Thymus (tissue), 11 donors: ENCODE data around the gene GSAP. TPM values are rescaled to one million over a fixed set of nuclear protein-coding genes. Genes with fewer than 3 reads are reported as not detected.

Experiments
- DNase-seq, 9 donors: peaks; one replicate each; pipeline ENCODE4 v3.0.0-alpha.2; 2013; ENCODE audit warnings: low spot score in 9 of 9, low read depth in 6 of 9, missing footprints in 1 of 9
- H3K27ac ChIP-seq, 2 donors: one replicate each; pipeline ENCODE4 v1.5.1; 2013; ENCODE audit warnings: control low read depth in 1 of 2, low read depth in 1 of 2, low read length in 1 of 2, mild to moderate bottlenecking in 1 of 2, moderate library complexity in 1 of 2
- H3K27me3 ChIP-seq, 2 donors: one replicate each; pipeline ENCODE4 v1.5.1; 2013; ENCODE audit warnings: low read length in 1 of 2; ENCODE audit not compliant: control insufficient read depth in 2 of 2, insufficient read depth in 1 of 2
- H3K36me3 ChIP-seq, 2 donors: one replicate each; pipeline ENCODE4 v1.5.1; 2013; ENCODE audit warnings: low read length in 1 of 2, mild to moderate bottlenecking in 1 of 2, moderate library complexity in 1 of 2; ENCODE audit not compliant: control insufficient read depth in 2 of 2, insufficient read depth in 2 of 2
- H3K4me1 ChIP-seq, 2 donors: one replicate each; pipeline ENCODE4 v1.5.1; 2013; ENCODE audit warnings: low read length in 2 of 2; ENCODE audit not compliant: control insufficient read depth in 2 of 2, insufficient read depth in 2 of 2
- H3K4me3 ChIP-seq, 2 donors: one replicate each; pipeline ENCODE4 v1.5.1; 2013; ENCODE audit warnings: low read length in 2 of 2, control low read depth in 1 of 2, mild to moderate bottlenecking in 1 of 2
- H3K9me3 ChIP-seq, 2 donors: one replicate each; pipeline ENCODE4 v1.5.1; 2013; ENCODE audit warnings: low read length in 1 of 2, mild to moderate bottlenecking in 1 of 2; ENCODE audit not compliant: control insufficient read depth in 2 of 2, insufficient read depth in 1 of 2
- WGBS: extraction: QIAGEN DNeasy Blood & Tissue Kit; methylation state at CpG from one replicate; pipeline ENCODE4 v1.1.7; 2013; 5-methylcytosine and 5-hydroxymethylcytosine counted together
- polyA plus RNA-seq: library from polyadenylated mRNA; stranded (reverse); fragments of 200-250 nt; gene quantifications from one replicate; pipeline ENCODE4 v1.2.3, GENCODE V29; 2013
- total RNA-seq: library from RNA; stranded (reverse); fragments of 120-200 nt; gene quantifications from one replicate; pipeline ENCODE4 v1.2.4, GENCODE V29; 2013
- donor health status: healthy.

Gene GSAP
- total and polyA plus RNA-seq, 2 donors, result 12.4 to 29.7 TPM

GRCh38 chr7:77269360-77270093 is 146.6 kb downstream of the GSAP start:
- H3K4me3 ChIP-seq, result no peak overlapping the region
- no peaks in the 10 kb centered on the region for H3K27me3 ChIP-seq
- DNase-seq, result no peak
- 91% methylated on average over 4 of the region's 4 CpGs for WGBS
- no peak overlapping the region for H3K27ac ChIP-seq
- H3K4me1 ChIP-seq, result no peaks in the 10 kb centered on the region
- H3K9me3 ChIP-seq, result no peaks in the 10 kb centered on the region
- no peaks in the 10 kb centered on the region for H3K36me3 ChIP-seq

GRCh38 chr7:77266291-77266794 is 149.8 kb downstream of the GSAP start:
- WGBS, result 98% methylated on average over 2 of the region's 2 CpGs
- Histone ChIP-seq H3K27me3 (no peaks in the 10 kb centered on the region), H3K27ac (no peak overlapping the region), H3K36me3 (no peaks in the 10 kb centered on the region), H3K4me1 (no peaks in the 10 kb centered on the region), H3K4me3 (no peak overlapping the region), H3K9me3 (no peaks in the 10 kb centered on the region)
- DNase-seq, result no peak

- Histone ChIP-seq H3K36me3 (no peaks in the 10 kb centered on the region), H3K27ac (no peak overlapping the region), H3K4me3 (no peak overlapping the region), H3K4me1 (no peaks in the 10 kb centered on the region), H3K27me3 (no peaks in the 10 kb centered on the region), H3K9me3 (no peaks in the 10 kb centered on the region)
- DNase-seq, result no peak
- 88% methylated on average over 4 of the region's 4 CpGs for WGBS
Measured at GRCh38 chr7:77265666-77266065, 150.5 kb downstream of the GSAP start.

GRCh38 chr7:77262316-77262715 is 153.8 kb downstream of the GSAP start:
- H3K27me3 ChIP-seq, result no peaks in the 10 kb centered on the region
- H3K9me3 ChIP-seq, result no peaks in the 10 kb centered on the region
- no peaks in the 10 kb centered on the region for H3K36me3 ChIP-seq
- H3K4me1 ChIP-seq, result no peaks in the 10 kb centered on the region
- 96% methylated on average over 4 of the region's 4 CpGs for WGBS
- no peak overlapping the region for H3K27ac ChIP-seq
- no peak overlapping the region for H3K4me3 ChIP-seq
- DNase-seq, result no peak

Other genes with a start within 250 kb of the GSAP start
- 46.0 TPM for gene FGL2, start 216.5 kb downstream of the GSAP start, total RNA-seq
- 23.2 TPM for gene FGL2, start 216.5 kb downstream of the GSAP start, polyA plus RNA-seq
- gene PTPN12, start 120.9 kb upstream of the GSAP start, total RNA-seq, result 24.9 TPM
- gene PTPN12, start 120.9 kb upstream of the GSAP start, polyA plus RNA-seq, result 79.1 TPM